Kidney (tissue), 14 donors: ENCODE data around the gene MSL1. TPM values are rescaled to one million over a fixed set of nuclear protein-coding genes. Genes with fewer than 3 reads are reported as not detected.

Source experiments
- DNase-seq, 5 donors: peaks; one replicate each; pipeline ENCODE4 v3.0.0-alpha.2; 2013 to 2020
- FAIRE-seq: peaks from 2 replicates; lab custom pipeline; 2012; peaks lifted over from hg19 to GRCh38; lab: Jason Lieb, UNC
- H3K27ac ChIP-seq, 2 donors: one replicate each; pipeline ENCODE4 v1.7.0; 2013; ENCODE audit warnings: low read depth in 2 of 2, low read length in 2 of 2, inconsistent platforms in 1 of 2
- H3K27me3 ChIP-seq: one replicate; pipeline ENCODE4 v1.7.1; 2013; ENCODE audit warnings: low read length, inconsistent platforms; ENCODE audit not compliant: control insufficient read depth, insufficient read depth
- H3K36me3 ChIP-seq, 3 donors: one replicate each; pipeline versions ENCODE4 v1.7.0 to v1.7.1; 2013; ENCODE audit warnings: low read length in 3 of 3, control low read depth in 1 of 3, inconsistent platforms in 1 of 3; ENCODE audit not compliant: insufficient read depth in 3 of 3, control insufficient read depth in 2 of 3
- H3K4me1 ChIP-seq, 3 donors: one replicate each; pipeline versions ENCODE4 v1.7.0 to v1.7.1; 2013; ENCODE audit warnings: low read length in 3 of 3, inconsistent platforms in 1 of 3, low read depth in 1 of 3; ENCODE audit not compliant: control insufficient read depth in 2 of 3, insufficient read depth in 2 of 3
- H3K4me3 ChIP-seq, 3 donors: one replicate each; pipeline versions ENCODE4 v1.7.0 to v1.8.1; 2013; ENCODE audit warnings: low read length in 3 of 3, control low read depth in 1 of 3, inconsistent platforms in 1 of 3
- H3K9ac ChIP-seq, 3 donors: one replicate each; pipeline versions ENCODE4 v1.7.0 to v1.7.1; 2013; ENCODE audit warnings: low read length in 3 of 3, control low read depth in 1 of 3, inconsistent platforms in 1 of 3
- H3K9me3 ChIP-seq, 3 donors: one replicate each; pipeline versions ENCODE4 v1.7.0 to v1.7.1; 2013; ENCODE audit warnings: low read length in 3 of 3, control low read depth in 1 of 3, inconsistent platforms in 1 of 3; ENCODE audit not compliant: control insufficient read depth in 2 of 3, insufficient read depth in 1 of 3
- intact Hi-C: fragments of 100-400 bp; cut with DNase I; formaldehyde crosslinking; loops from one replicate; pipeline ENCODE4 v1.11.1; 2022
- polyA plus RNA-seq: library from polyadenylated mRNA; stranded (reverse); fragments of 350-450 nt; fragmentation: Illumina TruSeq; extraction: RNeasy Lipid Tissue Mini Kit (QIAGEN cat#74804); gene quantifications from one replicate; pipeline ENCODE4 v1.2.3, GENCODE V29; 2014; ENCODE audit warnings: low read depth, low replicate concordance; ENCODE audit not compliant: insufficient read depth
- total RNA-seq: library from RNA; stranded (reverse); fragmentation: NEBNext Ultra II Directional; extraction: Animal tissue kit (Norgen Biotek cat#: 25700); gene quantifications from one replicate; pipeline ENCODE4 v1.2.1, GENCODE V29; 2021
- TF ChIP-seq, protein P1 (sequence below): IDR thresholded peaks from 3 replicates; pipeline ENCODE4 v1.5.1; 2012; ENCODE audit warnings: mild to moderate bottlenecking, moderate library complexity, borderline replicate concordance; ENCODE audit not compliant: insufficient read depth; ENCODE audit errors: extremely low read depth
- donor health status: control.
- donor health status: control.
- donor health status: control.
- donor health status: control.
- donor health status: control.
- donor health status: DM: yes; HTN: yes; CAD: no.
- donor health status: Normal renal cell carcinoma (clear cell type).

Gene MSL1
- total and polyA plus RNA-seq, 2 donors from 2014 or later = 34.9 to 75.4 TPM

GRCh38 chr17:40124279-40125141 is 2.7 kb downstream of the MSL1 start:
- FAIRE-seq = no peak
- TF ChIP-seq, protein P1, sequence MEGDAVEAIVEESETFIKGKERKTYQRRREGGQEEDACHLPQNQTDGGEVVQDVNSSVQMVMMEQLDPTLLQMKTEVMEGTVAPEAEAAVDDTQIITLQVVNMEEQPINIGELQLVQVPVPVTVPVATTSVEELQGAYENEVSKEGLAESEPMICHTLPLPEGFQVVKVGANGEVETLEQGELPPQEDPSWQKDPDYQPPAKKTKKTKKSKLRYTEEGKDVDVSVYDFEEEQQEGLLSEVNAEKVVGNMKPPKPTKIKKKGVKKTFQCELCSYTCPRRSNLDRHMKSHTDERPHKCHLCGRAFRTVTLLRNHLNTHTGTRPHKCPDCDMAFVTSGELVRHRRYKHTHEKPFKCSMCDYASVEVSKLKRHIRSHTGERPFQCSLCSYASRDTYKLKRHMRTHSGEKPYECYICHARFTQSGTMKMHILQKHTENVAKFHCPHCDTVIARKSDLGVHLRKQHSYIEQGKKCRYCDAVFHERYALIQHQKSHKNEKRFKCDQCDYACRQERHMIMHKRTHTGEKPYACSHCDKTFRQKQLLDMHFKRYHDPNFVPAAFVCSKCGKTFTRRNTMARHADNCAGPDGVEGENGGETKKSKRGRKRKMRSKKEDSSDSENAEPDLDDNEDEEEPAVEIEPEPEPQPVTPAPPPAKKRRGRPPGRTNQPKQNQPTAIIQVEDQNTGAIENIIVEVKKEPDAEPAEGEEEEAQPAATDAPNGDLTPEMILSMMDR = no peak

GRCh38 chr17:40129498-40129897 is 7.7 kb downstream of the MSL1 start:
- DNase-seq (no peak), FAIRE-seq (no peak)
- TF ChIP-seq, protein P1 = no peak
- intact Hi-C loops = no loop called here
- Histone ChIP-seq H3K27me3 (no peaks in the 10 kb centered on the region), H3K27ac (no peak overlapping the region), H3K9me3 (no peaks in the 10 kb centered on the region), H3K9ac (no peak overlapping the region), H3K4me1 (peaks cover 0 to 6% (median 4%) of the 10 kb centered on the region in 3 donors), H3K36me3 (peaks cover 27 to 40% (median 27%) of the 10 kb centered on the region in 3 donors), H3K4me3 (no peak overlapping the region)

More at GRCh38 chr17:40124279-40125141, 2.7 kb downstream of the MSL1 start:
- H3K27me3 ChIP-seq = no peaks in the 10 kb centered on the region
- intact Hi-C loops = no loop called here
- peaks cover 8 to 15% (median 8%) of the 10 kb centered on the region in 3 donors for H3K36me3 ChIP-seq
- peak overlapping the region in 1 of 2 donors; percentile 65 for H3K27ac ChIP-seq
- H3K4me1 ChIP-seq = peaks cover 0 to 10% (median 8%) of the 10 kb centered on the region in 3 donors
- peak overlapping the region; percentile 82 to 95 (median 92) for H3K4me3 ChIP-seq
- peak in 1 of 5 donors; percentile 19 for DNase-seq
- no peaks in the 10 kb centered on the region for H3K9me3 ChIP-seq
- peak overlapping the region; percentile 61 to 94 (median 92) for H3K9ac ChIP-seq

- H3K27ac ChIP-seq = peak overlapping the region in 1 of 2 donors; percentile 13
- DNase-seq (peak in 1 of 5 donors; percentile 32), FAIRE-seq (no peak)
- H3K4me1 ChIP-seq = peaks cover 0 to 3% (median 0%) of the 10 kb centered on the region in 3 donors
- H3K36me3 ChIP-seq = peaks cover 32 to 48% (median 34%) of the 10 kb centered on the region in 3 donors
- H3K9me3 ChIP-seq = no peaks in the 10 kb centered on the region
- intact Hi-C loops = no loop called here
- no peak overlapping the region for H3K9ac ChIP-seq
- no peak overlapping the region for H3K4me3 ChIP-seq
- TF ChIP-seq, protein P1 = no peak
- no peaks in the 10 kb centered on the region for H3K27me3 ChIP-seq
Measured at GRCh38 chr17:40130352-40131042, 8.7 kb downstream of the MSL1 start.
